GM10248 (cell line): ENCODE data around the gene KAZN.

Source experiments
- CTCF ChIA-PET: fragments of 300-600 bp; sonication (Branson Sonifier 250); formaldehyde crosslinking; extraction: SDS; loops from one replicate; lab custom pipeline; 2021; ENCODE audit warnings: antibody characterized with exemption; lab: Yijun Ruan, JAX
- POLR2A ChIA-PET: fragments of 350-650 bp; sonication (Branson Sonifier 250); formaldehyde crosslinking; extraction: SDS; loops from one replicate; lab custom pipeline; 2020; ENCODE audit warnings: antibody characterized with exemption; lab: Yijun Ruan, JAX
- DNase-seq: peaks from one replicate; pipeline ENCODE4 v3.0.0; 2012; ENCODE audit errors: extremely low spot score
- CTCF ChIP-seq: IDR thresholded peaks from 2 replicates; pipeline ENCODE4 v1.5.1; 2012; ENCODE audit warnings: mild to moderate bottlenecking, low read depth; ENCODE audit errors: extremely low read depth, missing control alignments, control extremely low read depth

KAZN gene

GRCh38 chr1:14835725-14836124, 237.2 kb downstream of the KAZN start:
- CTCF ChIA-PET, result interaction anchor here (1.1 to 1.2 kb wide), 2 partner anchors 13 to 231 kb away, joined by 3 read pairs; no protein-coding TSS in a partner anchor
- POLR2A ChIA-PET, result no interaction called here
- TF ChIP-seq CTCF, result no peak
- no peak for DNase-seq

GRCh38 chr1:14836426-14837140, 238.1 kb downstream of the KAZN start:
- POLR2A ChIA-PET, result no interaction called here

GRCh38 chr1:14840374-14840773, 241.9 kb downstream of the KAZN start:
- TF ChIP-seq CTCF, result no peak
- DNase-seq, result no peak
- ChIA-PET POLR2A (no interaction called here), CTCF (no interaction called here)

More at GRCh38 chr1:14836426-14837140, 238.1 kb downstream of the KAZN start:
- CTCF ChIA-PET, result interaction anchor here (1.1 to 1.2 kb wide), 2 partner anchors 13 to 231 kb away, joined by 3 read pairs; no protein-coding TSS in a partner anchor
- TF ChIP-seq CTCF, result no peak
- no peak for DNase-seq

- POLR2A ChIA-PET, result no interaction called here
- TF ChIP-seq CTCF, result no peak
- CTCF ChIA-PET, result no interaction called here
- DNase-seq, result no peak
These were observed 243.0 kb downstream of the KAZN start for GRCh38 chr1:14841456-14841855.

GRCh38 chr1:14841951-14842350, 243.5 kb downstream of the KAZN start:
- ChIA-PET CTCF (no interaction called here), POLR2A (no interaction called here)
- no peak for TF ChIP-seq CTCF
- DNase-seq, result no peak

GRCh38 chr1:14842361-14842760, 243.9 kb downstream of the KAZN start:
- TF ChIP-seq CTCF, result no peak
- DNase-seq, result no peak
- ChIA-PET POLR2A (no interaction called here), CTCF (no interaction called here)

GRCh38 chr1:14842891-14843290, 244.4 kb downstream of the KAZN start:
- no peak for TF ChIP-seq CTCF
- DNase-seq, result no peak
- ChIA-PET POLR2A (no interaction called here), CTCF (no interaction called here)
